ENCODE measurements around the gene ABCB4. TPM values are rescaled to one million over a fixed set of nuclear protein-coding genes. Genes with fewer than 3 reads are reported as not detected.

The ABCB4 gene
- total RNA-seq, 1 experiment from 2014 or later, result 0.20 TPM

DNA sequence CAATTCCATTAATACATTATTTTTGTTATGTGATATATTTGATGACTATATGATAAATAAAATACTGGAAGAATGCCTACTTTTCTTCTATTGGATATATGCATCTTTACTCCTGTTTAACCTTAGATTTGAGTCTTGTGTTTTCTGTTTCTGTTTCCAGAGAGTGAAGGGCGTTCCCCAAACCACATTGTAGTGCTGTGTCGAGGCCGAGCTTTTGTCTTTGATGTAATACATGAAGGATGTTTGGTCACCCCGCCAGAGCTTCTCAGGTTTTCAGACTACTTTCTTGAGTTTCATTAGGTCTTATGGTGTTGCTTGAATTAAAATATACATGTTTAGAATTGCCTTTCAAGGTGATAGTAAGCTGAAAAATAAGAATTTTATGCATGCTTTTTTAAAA is 106.3 kb downstream of the ABCB4 start:
- no peak overlapping the region for H4K8ac ChIP-seq (replicated peaks; ENCODE audit: insufficient read length, low read depth, low read length)
- no peak overlapping the region for H3K4ac ChIP-seq (ENCODE audit: low read depth, low read length)
- no peaks in the 10 kb centered on the region for H4K20me1 ChIP-seq (ENCODE audit: control insufficient read depth, insufficient read depth, insufficient read length)
- H4K5ac ChIP-seq (ENCODE audit: insufficient read length, low read depth, low read length), result no peak overlapping the region
- no peak overlapping the region for H3K23ac ChIP-seq (ENCODE audit: insufficient read length, low read depth, low read length)
- H2BK15ac ChIP-seq (ENCODE audit: low read depth, low read length), result no peak overlapping the region
- H3K18ac ChIP-seq (ENCODE audit: insufficient read length, low read depth, low read length), result no peak overlapping the region
- H3K79me2 ChIP-seq (ENCODE audit: insufficient read depth, low read length), result no peaks in the 10 kb centered on the region
- H3K27ac Mint-ChIP-seq, result no peak overlapping the region
- no peaks in the 10 kb centered on the region for H3K79me1 ChIP-seq (ENCODE audit: insufficient read depth, low read depth, low read length, poor library complexity, severe bottlenecking)
- H3K36me3 Mint-ChIP-seq (ENCODE audit: insufficient read depth in 1 of 3, low read depth in 3 of 3), result no peaks in the 10 kb centered on the region
- H2AK5ac ChIP-seq (ENCODE audit: insufficient read length, low read length), result no peak overlapping the region
- H3K4me1 Mint-ChIP-seq, result no peaks in the 10 kb centered on the region
- no peaks in the 10 kb centered on the region for H3K23me2 ChIP-seq (ENCODE audit: insufficient read length, low read depth, low read length, poor library complexity, severe bottlenecking)
- WGBS (ENCODE audit: extremely low coverage, insufficient read length, low lambda C conversion rate), result no CpG with 5 or more reads among the region's 4 CpGs
- no peak overlapping the region for H3K56ac ChIP-seq (ENCODE audit: insufficient read length, low read depth, low read length)
- H2BK12ac ChIP-seq (ENCODE audit: insufficient read length, low read depth, low read length), result no peak overlapping the region
- H3K4me1 ChIP-seq (ENCODE audit: insufficient read depth, low read length), result no peaks in the 10 kb centered on the region
- H3K9me3 Mint-ChIP-seq, result no peaks in the 10 kb centered on the region
- no peak overlapping the region for H3K4me3 Mint-ChIP-seq
- H3K27me3 ChIP-seq (ENCODE audit: insufficient read depth, low read length), result no peaks in the 10 kb centered on the region; the same call in 1 of the 2 replicates
- no peak overlapping the region for H2BK20ac ChIP-seq (ENCODE audit: low read depth, low read length, poor library complexity, severe bottlenecking)
- H2BK5ac ChIP-seq (ENCODE audit: insufficient read length, low read length), result no peak overlapping the region
- no peak for DNase-seq
- no peak overlapping the region for H3T11ph ChIP-seq (ENCODE audit: low read length)
- TF ChIP-seq, protein P1, sequence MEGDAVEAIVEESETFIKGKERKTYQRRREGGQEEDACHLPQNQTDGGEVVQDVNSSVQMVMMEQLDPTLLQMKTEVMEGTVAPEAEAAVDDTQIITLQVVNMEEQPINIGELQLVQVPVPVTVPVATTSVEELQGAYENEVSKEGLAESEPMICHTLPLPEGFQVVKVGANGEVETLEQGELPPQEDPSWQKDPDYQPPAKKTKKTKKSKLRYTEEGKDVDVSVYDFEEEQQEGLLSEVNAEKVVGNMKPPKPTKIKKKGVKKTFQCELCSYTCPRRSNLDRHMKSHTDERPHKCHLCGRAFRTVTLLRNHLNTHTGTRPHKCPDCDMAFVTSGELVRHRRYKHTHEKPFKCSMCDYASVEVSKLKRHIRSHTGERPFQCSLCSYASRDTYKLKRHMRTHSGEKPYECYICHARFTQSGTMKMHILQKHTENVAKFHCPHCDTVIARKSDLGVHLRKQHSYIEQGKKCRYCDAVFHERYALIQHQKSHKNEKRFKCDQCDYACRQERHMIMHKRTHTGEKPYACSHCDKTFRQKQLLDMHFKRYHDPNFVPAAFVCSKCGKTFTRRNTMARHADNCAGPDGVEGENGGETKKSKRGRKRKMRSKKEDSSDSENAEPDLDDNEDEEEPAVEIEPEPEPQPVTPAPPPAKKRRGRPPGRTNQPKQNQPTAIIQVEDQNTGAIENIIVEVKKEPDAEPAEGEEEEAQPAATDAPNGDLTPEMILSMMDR (conservative IDR thresholded peaks at IDR 0.05), result no peak
- no peak overlapping the region for H3K4me2 ChIP-seq (ENCODE audit: insufficient read depth, insufficient read length, low read length)
- no peaks in the 10 kb centered on the region for H3K27me3 Mint-ChIP-seq (ENCODE audit: low read depth)
- no peak overlapping the region for H3K9ac ChIP-seq (ENCODE audit: extremely low read depth, insufficient read length, low read length)
- no peak overlapping the region for H2BK120ac ChIP-seq (ENCODE audit: low read depth, low read length, poor library complexity, severe bottlenecking)
- H3K27ac ChIP-seq (ENCODE audit: insufficient read length, low read depth, low read length), result no peak overlapping the region
- no peak overlapping the region for H2AFZ ChIP-seq (ENCODE audit: low read length)
- no peaks in the 10 kb centered on the region for H3K9me3 ChIP-seq (ENCODE audit: control insufficient read depth, low read depth, low read length)
- H4K91ac ChIP-seq (ENCODE audit: insufficient read length, low read depth, low read length), result no peak overlapping the region
- no peak overlapping the region for H3K14ac ChIP-seq (ENCODE audit: insufficient read depth, low read length)
